ENCODE measurements around the gene CEP95. TPM values are rescaled to one million over a fixed set of nuclear protein-coding genes. Genes with fewer than 3 reads are reported as not detected.

CEP95 gene
- total RNA-seq, 8 experiments from 2014 or later: 26.6 to 101 (median 65.9) TPM

- ATAC-seq (replicated peaks in 6 of 8): no peak
- no peak overlapping the region for H3K27ac ChIP-seq
- 17 to 100% (median 96%) methylated on average over 1 to 2 of the region's 2 CpGs; no CpG with 5 or more reads in 3 of the 10 experiments for WGBS, 10 experiments
These were observed 30.1 kb downstream of the CEP95 start for GRCh38 chr17:64536913-64537312.

GRCh38 chr17:64537488-64537887 is 30.7 kb downstream of the CEP95 start:
- Histone ChIP-seq H3K4me3 (no peak overlapping the region), H3K27ac (no peak overlapping the region), H3K4me1 (replicated peaks in 1 of 2) (no peaks in the 10 kb centered on the region)
- ATAC-seq (replicated peaks in 6 of 8): no peak
- 77 to 97% (median 92%) methylated on average over 1 to 5 of the region's 5 CpGs for WGBS, 10 experiments
- in situ Hi-C loops (cut with MboI; ENCODE audit: low pct_unique_long_range_greater_than_20kb in 2 of 9, low sequenced_read_pairs in 9 of 9, unreplicated experiment in 9 of 9): no loop called here

More at GRCh38 chr17:64536913-64537312, 30.1 kb downstream of the CEP95 start:
- no peaks in the 10 kb centered on the region for H3K4me1 ChIP-seq (replicated peaks in 1 of 2)
- no peak overlapping the region for H3K4me3 ChIP-seq
- in situ Hi-C loops (cut with MboI; ENCODE audit: low pct_unique_long_range_greater_than_20kb in 2 of 9, low sequenced_read_pairs in 9 of 9, unreplicated experiment in 9 of 9): no loop called here

- peak in 5 of 8 experiments; percentile 7 to 43 (median 18) for ATAC-seq (replicated peaks in 6 of 8)
- no peak overlapping the region for H3K27ac ChIP-seq
- WGBS, 10 experiments: 46 to 100% (median 95%) methylated on average over 1 to 7 of the region's 7 CpGs
These were observed 31.8 kb downstream of the CEP95 start for GRCh38 chr17:64538508-64539130.

GRCh38 chr17:64540118-64540776 is 33.5 kb downstream of the CEP95 start:
- ATAC-seq (replicated peaks in 6 of 8): peak in 4 of 8 experiments; percentile 3 to 31 (median 17)
- Histone ChIP-seq H3K4me1 (replicated peaks in 1 of 2) (no peaks in the 10 kb centered on the region), H3K4me3 (no peak overlapping the region), H3K27ac (no peak overlapping the region)
- in situ Hi-C loops (cut with MboI; ENCODE audit: low pct_unique_long_range_greater_than_20kb in 2 of 9, low sequenced_read_pairs in 9 of 9, unreplicated experiment in 9 of 9): no loop called here
- WGBS, 10 experiments: 75 to 100% (median 98%) methylated on average over 1 to 4 of the region's 5 CpGs; no CpG with 5 or more reads in 2 of the 10 experiments

More at GRCh38 chr17:64538508-64539130, 31.8 kb downstream of the CEP95 start:
- Histone ChIP-seq H3K4me3 (no peak overlapping the region), H3K4me1 (replicated peaks in 1 of 2) (no peaks in the 10 kb centered on the region)
- in situ Hi-C loops (cut with MboI; ENCODE audit: low pct_unique_long_range_greater_than_20kb in 2 of 9, low sequenced_read_pairs in 9 of 9, unreplicated experiment in 9 of 9): no loop called here

GRCh38 chr17:64544742-64545141 is 38.0 kb downstream of the CEP95 start:
- H3K27ac ChIP-seq: no peak overlapping the region
- H3K4me1 ChIP-seq (replicated peaks in 1 of 2): no peaks in the 10 kb centered on the region
- no peak overlapping the region for H3K4me3 ChIP-seq
- no peak for ATAC-seq (replicated peaks in 6 of 8)
- in situ Hi-C loops (cut with MboI; ENCODE audit: low pct_unique_long_range_greater_than_20kb in 2 of 9, low sequenced_read_pairs in 9 of 9, unreplicated experiment in 9 of 9): no loop called here
- 75 to 100% (median 93%) methylated on average over 1 to 2 of the region's 2 CpGs for WGBS, 10 experiments

GRCh38 chr17:64546716-64547115 is 39.9 kb downstream of the CEP95 start:
- H3K27ac ChIP-seq: no peak overlapping the region
- 63 to 97% (median 76%) methylated on average over 2 to 6 of the region's 7 CpGs; no CpG with 5 or more reads in 3 of the 10 experiments for WGBS, 10 experiments
- H3K4me3 ChIP-seq: no peak overlapping the region
- ATAC-seq (replicated peaks in 6 of 8): no peak
- in situ Hi-C loops (cut with MboI; ENCODE audit: low pct_unique_long_range_greater_than_20kb in 2 of 9, low sequenced_read_pairs in 9 of 9, unreplicated experiment in 9 of 9): no loop called here
- H3K4me1 ChIP-seq (replicated peaks in 1 of 2): no peaks in the 10 kb centered on the region

GRCh38 chr17:64547319-64547718 is 40.5 kb downstream of the CEP95 start:
- 65 to 100% (median 88%) methylated on average over 1 to 10 of the region's 10 CpGs; no CpG with 5 or more reads in 3 of the 10 experiments for WGBS, 10 experiments
- in situ Hi-C loops (cut with MboI; ENCODE audit: low pct_unique_long_range_greater_than_20kb in 2 of 9, low sequenced_read_pairs in 9 of 9, unreplicated experiment in 9 of 9): no loop called here
- H3K4me1 ChIP-seq (replicated peaks in 1 of 2): no peaks in the 10 kb centered on the region
- H3K4me3 ChIP-seq: no peak overlapping the region
- no peak for ATAC-seq (replicated peaks in 6 of 8)
- H3K27ac ChIP-seq: no peak overlapping the region

- Histone ChIP-seq H3K4me1 (replicated peaks in 1 of 2) (no peaks in the 10 kb centered on the region), H3K4me3 (no peak overlapping the region), H3K27ac (no peak overlapping the region)
- 27 to 100% (median 83%) methylated on average over 1 to 5 of the region's 5 CpGs; no CpG with 5 or more reads in 1 of the 10 experiments for WGBS, 10 experiments
- ATAC-seq (replicated peaks in 6 of 8): no peak
- in situ Hi-C loops (cut with MboI; ENCODE audit: low pct_unique_long_range_greater_than_20kb in 2 of 9, low sequenced_read_pairs in 9 of 9, unreplicated experiment in 9 of 9): loop anchor here in 1 of 9 experiments (25.0 kb wide), 1 partner anchor 186 kb away; no protein-coding TSS in a partner anchor
These were observed 44.7 kb downstream of the CEP95 start for GRCh38 chr17:64551461-64551860.

- no peak overlapping the region for H3K4me3 ChIP-seq
- in situ Hi-C loops (cut with MboI; ENCODE audit: low pct_unique_long_range_greater_than_20kb in 2 of 9, low sequenced_read_pairs in 9 of 9, unreplicated experiment in 9 of 9): loop anchor here in 1 of 9 experiments (25.0 kb wide), 1 partner anchor 183 kb away; no protein-coding TSS in a partner anchor
- no peak overlapping the region for H3K27ac ChIP-seq
- H3K4me1 ChIP-seq (replicated peaks in 1 of 2): no peaks in the 10 kb centered on the region
- no peak for ATAC-seq (replicated peaks in 6 of 8)
These were observed 47.4 kb downstream of the CEP95 start for GRCh38 chr17:64554028-64554637.

- 57 to 100% (median 93%) methylated on average over 2 to 4 of the region's 4 CpGs; no CpG with 5 or more reads in 1 of the 10 experiments for WGBS, 10 experiments
- Histone ChIP-seq H3K4me1 (replicated peaks in 1 of 2) (no peaks in the 10 kb centered on the region), H3K4me3 (no peak overlapping the region), H3K27ac (no peak overlapping the region)
- ATAC-seq (replicated peaks in 6 of 8): no peak
- in situ Hi-C loops (cut with MboI; ENCODE audit: low pct_unique_long_range_greater_than_20kb in 2 of 9, low sequenced_read_pairs in 9 of 9, unreplicated experiment in 9 of 9): loop anchor here in 1 of 9 experiments (25.0 kb wide), 1 partner anchor 182 kb away; no protein-coding TSS in a partner anchor
These were observed 48.5 kb downstream of the CEP95 start for GRCh38 chr17:64555281-64555680.

GRCh38 chr17:64564098-64564497 is 57.3 kb downstream of the CEP95 start:
- WGBS, 10 experiments: 82 to 100% (median 100%) methylated on average over 1 of the region's 1 CpG; no CpG with 5 or more reads in 2 of the 10 experiments
- in situ Hi-C loops (cut with MboI; ENCODE audit: low pct_unique_long_range_greater_than_20kb in 2 of 9, low sequenced_read_pairs in 9 of 9, unreplicated experiment in 9 of 9): loop anchor here in 1 of 9 experiments (25.0 kb wide), 1 partner anchor 173 kb away; no protein-coding TSS in a partner anchor

GRCh38 chr17:64565563-64565962 is 58.8 kb downstream of the CEP95 start:
- in situ Hi-C loops (cut with MboI; ENCODE audit: low pct_unique_long_range_greater_than_20kb in 2 of 9, low sequenced_read_pairs in 9 of 9, unreplicated experiment in 9 of 9): loop anchor here in 1 of 9 experiments (25.0 kb wide), 1 partner anchor 172 kb away; no protein-coding TSS in a partner anchor
- H3K27ac ChIP-seq: no peak overlapping the region
- ATAC-seq (replicated peaks in 6 of 8): peak in 2 of 8 experiments; percentile 17 to 79
- no peaks in the 10 kb centered on the region for H3K4me1 ChIP-seq (replicated peaks in 1 of 2)
- no peak overlapping the region for H3K4me3 ChIP-seq

More at GRCh38 chr17:64564098-64564497, 57.3 kb downstream of the CEP95 start:
- no peak for ATAC-seq (replicated peaks in 6 of 8)
- no peak overlapping the region for H3K4me3 ChIP-seq
- no peaks in the 10 kb centered on the region for H3K4me1 ChIP-seq (replicated peaks in 1 of 2)
- no peak overlapping the region for H3K27ac ChIP-seq

GRCh38 chr17:64571746-64572145 is 65.0 kb downstream of the CEP95 start:
- in situ Hi-C loops (cut with MboI; ENCODE audit: low pct_unique_long_range_greater_than_20kb in 2 of 9, low sequenced_read_pairs in 9 of 9, unreplicated experiment in 9 of 9): loop anchor here in 1 of 9 experiments (25.0 kb wide), 1 partner anchor 166 kb away; no protein-coding TSS in a partner anchor
- no peak overlapping the region for H3K27ac ChIP-seq
- H3K4me1 ChIP-seq (replicated peaks in 1 of 2): no peaks in the 10 kb centered on the region
- ATAC-seq (replicated peaks in 6 of 8): peak in 1 of 8 experiments; percentile 17
- 50 to 98% (median 91%) methylated on average over 1 to 6 of the region's 6 CpGs; no CpG with 5 or more reads in 2 of the 10 experiments for WGBS, 10 experiments
- no peak overlapping the region for H3K4me3 ChIP-seq

All from motor neuron (in vitro differentiated cells).